ENCODE results near the gene UBD.

DNA sequence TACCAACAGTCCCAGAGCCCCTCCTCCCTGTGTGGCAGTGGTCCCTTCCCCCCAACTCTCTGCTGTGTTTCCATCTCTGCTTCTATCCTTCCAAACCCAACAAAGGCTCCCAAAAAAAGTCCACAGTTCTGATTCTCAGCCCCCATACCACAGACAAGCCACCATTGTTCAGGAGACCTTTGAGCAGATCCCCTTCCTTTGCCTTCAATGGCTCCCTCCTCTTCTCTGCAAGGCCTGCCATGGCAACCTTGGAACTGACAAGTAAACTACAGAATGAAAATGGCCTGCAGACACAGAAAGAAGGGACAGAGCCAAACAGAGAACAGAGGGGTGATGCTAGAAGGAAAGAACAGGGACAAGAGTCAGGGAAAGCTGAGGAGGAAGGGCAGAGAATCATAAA lies 48.6 kb upstream of the UBD start:
- TF ChIP-seq PAX5 (IDR thresholded peaks at IDR 0.05; ENCODE audit: insufficient read depth, low read length, severe bottlenecking) (no peak), TAF1 (IDR thresholded peaks at IDR 0.05; ENCODE audit: low read depth, low read length) (no peak), POLR2A (IDR thresholded peaks at IDR 0.05; ENCODE audit: low read depth, low read length) (no peak), POLR2AphosphoS5 (IDR thresholded peaks at IDR 0.05; ENCODE audit: low read depth, low read length) (no peak)

Measured in GM12891 (cell line).